Measurements from ENCODE around the gene CFAP73.
"Not testable (repeated sequence)": the region's sequence is repeated elsewhere in the genome, so short reads cannot be mapped to it uniquely, and the experiment has no call there.

Gene CFAP73

GRCh38 chr12:113201187-113202177, 52.0 kb downstream of the CFAP73 start:
- no peak for TF ChIP-seq CTCF (IDR thresholded peaks at IDR 0.05; ENCODE audit: low read depth, low read length)
- in situ Hi-C loops (cut with HindIII; ENCODE audit: low sequenced_read_pairs), result no loop called here

GRCh38 chr12:113202300-113203075, 53.0 kb downstream of the CFAP73 start:
- TF ChIP-seq CTCF (IDR thresholded peaks at IDR 0.05; ENCODE audit: low read depth, low read length), result no peak
- DNase-seq (ENCODE audit: low read depth, low spot score), result no peak
- no peak overlapping the region for H3K4me3 ChIP-seq (ENCODE audit: low read depth, low read length)
- in situ Hi-C loops (cut with HindIII; ENCODE audit: low sequenced_read_pairs), result no loop called here

More at GRCh38 chr12:113201187-113202177, 52.0 kb downstream of the CFAP73 start:
- no peak for DNase-seq (ENCODE audit: low read depth, low spot score)
- H3K4me3 ChIP-seq (ENCODE audit: low read depth, low read length), result no peak overlapping the region

- no peak overlapping the region for H3K4me3 ChIP-seq (ENCODE audit: low read depth, low read length)
- in situ Hi-C loops (cut with HindIII; ENCODE audit: low sequenced_read_pairs), result no loop called here
- TF ChIP-seq CTCF (IDR thresholded peaks at IDR 0.05; ENCODE audit: low read depth, low read length), result no peak
- DNase-seq (ENCODE audit: low read depth, low spot score), result no peak
Observed at GRCh38 chr12:113203852-113204760, 54.6 kb downstream of the CFAP73 start.

GRCh38 chr12:113204804-113205203, 55.3 kb downstream of the CFAP73 start:
- no peak overlapping the region for H3K4me3 ChIP-seq (ENCODE audit: low read depth, low read length)
- DNase-seq (ENCODE audit: low read depth, low spot score), result no peak
- TF ChIP-seq CTCF (IDR thresholded peaks at IDR 0.05; ENCODE audit: low read depth, low read length), result no peak
- in situ Hi-C loops (cut with HindIII; ENCODE audit: low sequenced_read_pairs), result no loop called here

GRCh38 chr12:113206802-113207201, 57.3 kb downstream of the CFAP73 start:
- in situ Hi-C loops (cut with HindIII; ENCODE audit: low sequenced_read_pairs); H3K4me3 ChIP-seq (ENCODE audit: low read depth, low read length); DNase-seq (ENCODE audit: low read depth, low spot score): not testable (repeated sequence)

GRCh38 chr12:113207613-113208040, 58.1 kb downstream of the CFAP73 start:
- no peak overlapping the region for H3K4me3 ChIP-seq (ENCODE audit: low read depth, low read length)
- no peak for DNase-seq (ENCODE audit: low read depth, low spot score)
- in situ Hi-C loops (cut with HindIII; ENCODE audit: low sequenced_read_pairs), result no loop called here
- TF ChIP-seq CTCF (IDR thresholded peaks at IDR 0.05; ENCODE audit: low read depth, low read length), result no peak

All from astrocyte of the spinal cord (primary cell).